Osteoblast (primary cell): ENCODE measurements around the gene RBM33. TPM values are rescaled to one million over a fixed set of nuclear protein-coding genes. Genes with fewer than 3 reads are reported as not detected.

ENCODE experiments used
- DNase-seq: peaks from one replicate; pipeline ENCODE4 v3.0.0; 2011; ENCODE audit warnings: low spot score, mixed read lengths; ENCODE audit not compliant: insufficient read length; ENCODE audit errors: missing footprints
- H2AFZ ChIP-seq: 2 replicates; pipeline ENCODE4 v1.6.0; 2011; ENCODE audit warnings: mild to moderate bottlenecking, low read length
- H3K27ac ChIP-seq: 2 replicates; pipeline ENCODE4 v1.5.1; 2011; ENCODE audit warnings: mild to moderate bottlenecking, low read depth, low read length, moderate library complexity
- H3K27me3 ChIP-seq: 2 replicates; pipeline ENCODE4 v1.6.0; 2012; ENCODE audit warnings: mild to moderate bottlenecking, control low read depth, inconsistent platforms, low read length, moderate library complexity; ENCODE audit not compliant: insufficient read depth
- H3K36me3 ChIP-seq: 2 replicates; pipeline ENCODE4 v1.5.1; 2011; ENCODE audit warnings: mild to moderate bottlenecking, low read length, control low read depth, moderate library complexity; ENCODE audit not compliant: insufficient read depth
- H3K4me1 ChIP-seq: 2 replicates; pipeline ENCODE4 v1.5.1; 2011; ENCODE audit warnings: mild to moderate bottlenecking, low read length, control low read depth, moderate library complexity; ENCODE audit not compliant: insufficient read depth
- H3K4me2 ChIP-seq: 2 replicates; pipeline ENCODE4 v1.6.0; 2011; ENCODE audit warnings: mild to moderate bottlenecking, low read length; ENCODE audit not compliant: insufficient read depth
- H3K4me3 ChIP-seq: fragments of 200-600 bp; sonication (generic); 3 replicates; pipeline ENCODE4 v1.5.1; 2012; ENCODE audit warnings: mild to moderate bottlenecking, low read length, inconsistent platforms; ENCODE audit not compliant: insufficient read depth
- H3K79me2 ChIP-seq: 2 replicates; pipeline ENCODE4 v1.6.0; 2012; ENCODE audit warnings: mild to moderate bottlenecking, low read length, control low read depth, inconsistent platforms; ENCODE audit not compliant: insufficient read depth
- H3K9me3 ChIP-seq: 2 replicates; pipeline ENCODE4 v1.5.1; 2011; ENCODE audit warnings: low read depth, low read length, control low read depth
- H4K20me1 ChIP-seq: 2 replicates; pipeline ENCODE4 v1.6.0; 2012; ENCODE audit warnings: mild to moderate bottlenecking, low read length, control low read depth; ENCODE audit not compliant: insufficient read depth
- CTCF ChIP-seq: IDR thresholded peaks from 2 replicates; pipeline ENCODE4 v1.5.1; 2011; ENCODE audit warnings: mild to moderate bottlenecking, low read depth, low read length, moderate library complexity; ENCODE audit errors: extremely low read depth
- total RNA-seq: library from RNA; depleted of rRNA; stranded (reverse); fragments of >200 nt; gene quantifications from 2 replicates; pipeline ENCODE4 v1.2.3, GENCODE V29; 2012

Gene RBM33
- total RNA-seq, 1 donor: 27.5 TPM

- Histone ChIP-seq H3K4me3 (no peak overlapping the region), H4K20me1 (peaks cover 72% of the 10 kb centered on the region), H3K4me2 (peak overlapping the region; percentile 29), H3K27me3 (no peaks in the 10 kb centered on the region), H3K27ac (peak overlapping the region; percentile 44), H2AFZ (no peak overlapping the region), H3K9me3 (no peaks in the 10 kb centered on the region), H3K79me2 (peaks cover 97% of the 10 kb centered on the region), H3K4me1 (peaks cover 12% of the 10 kb centered on the region), H3K36me3 (no peaks in the 10 kb centered on the region)
- no peak for TF ChIP-seq CTCF
- peak; percentile 35 for DNase-seq
These were observed 9.3 kb downstream of the RBM33 start for GRCh38 chr7:155653803-155654202.

- peaks cover 97% of the 10 kb centered on the region for H3K79me2 ChIP-seq
- no peak overlapping the region for H3K27ac ChIP-seq
- H3K27me3 ChIP-seq: no peaks in the 10 kb centered on the region
- DNase-seq: no peak
- H3K4me3 ChIP-seq: no peak overlapping the region
- peaks cover 12% of the 10 kb centered on the region for H3K4me1 ChIP-seq
- no peak for TF ChIP-seq CTCF
- H3K4me2 ChIP-seq: no peak overlapping the region
- H4K20me1 ChIP-seq: peaks cover 71% of the 10 kb centered on the region
- H3K9me3 ChIP-seq: no peaks in the 10 kb centered on the region
- no peaks in the 10 kb centered on the region for H3K36me3 ChIP-seq
- no peak overlapping the region for H2AFZ ChIP-seq
These were observed 12.4 kb downstream of the RBM33 start for GRCh38 chr7:155656891-155657290.

- H4K20me1 ChIP-seq: peaks cover 71% of the 10 kb centered on the region
- no peak for TF ChIP-seq CTCF
- no peaks in the 10 kb centered on the region for H3K27me3 ChIP-seq
- H3K4me1 ChIP-seq: peaks cover 3% of the 10 kb centered on the region
- peaks cover 99% of the 10 kb centered on the region for H3K79me2 ChIP-seq
- no peaks in the 10 kb centered on the region for H3K36me3 ChIP-seq
- no peak overlapping the region for H2AFZ ChIP-seq
- H3K9me3 ChIP-seq: no peaks in the 10 kb centered on the region
- no peak overlapping the region for H3K4me3 ChIP-seq
- no peak overlapping the region for H3K4me2 ChIP-seq
- no peak for DNase-seq
- no peak overlapping the region for H3K27ac ChIP-seq
These were observed 15.7 kb downstream of the RBM33 start for GRCh38 chr7:155660059-155660757.

GRCh38 chr7:155660758-155661093 lies 16.3 kb downstream of the RBM33 start:
- peaks cover 8% of the 10 kb centered on the region for H3K4me1 ChIP-seq
- peaks cover 98% of the 10 kb centered on the region for H3K79me2 ChIP-seq
- no peaks in the 10 kb centered on the region for H3K36me3 ChIP-seq
- no peak for TF ChIP-seq CTCF
- no peak overlapping the region for H3K4me3 ChIP-seq
- no peaks in the 10 kb centered on the region for H3K9me3 ChIP-seq
- no peak overlapping the region for H3K4me2 ChIP-seq
- H3K27ac ChIP-seq: no peak overlapping the region
- DNase-seq: no peak
- no peak overlapping the region for H2AFZ ChIP-seq
- peaks cover 71% of the 10 kb centered on the region for H4K20me1 ChIP-seq
- H3K27me3 ChIP-seq: no peaks in the 10 kb centered on the region
